GM18511 (cell line): ENCODE data around the gene CTBP2.
"Not testable (repeated sequence)": the region's sequence is repeated elsewhere in the genome, so short reads cannot be mapped to it uniquely, and the experiment has no call there.

Experiments used
- ATAC-seq: cut with Tn5 transposase; IDR thresholded peaks from one replicate; pipeline ENCODE4 v1.9.1; 2021; ENCODE audit warnings: mild to moderate bottlenecking, moderate library complexity; ENCODE audit not compliant: unreplicated experiment

Gene CTBP2

DNA sequence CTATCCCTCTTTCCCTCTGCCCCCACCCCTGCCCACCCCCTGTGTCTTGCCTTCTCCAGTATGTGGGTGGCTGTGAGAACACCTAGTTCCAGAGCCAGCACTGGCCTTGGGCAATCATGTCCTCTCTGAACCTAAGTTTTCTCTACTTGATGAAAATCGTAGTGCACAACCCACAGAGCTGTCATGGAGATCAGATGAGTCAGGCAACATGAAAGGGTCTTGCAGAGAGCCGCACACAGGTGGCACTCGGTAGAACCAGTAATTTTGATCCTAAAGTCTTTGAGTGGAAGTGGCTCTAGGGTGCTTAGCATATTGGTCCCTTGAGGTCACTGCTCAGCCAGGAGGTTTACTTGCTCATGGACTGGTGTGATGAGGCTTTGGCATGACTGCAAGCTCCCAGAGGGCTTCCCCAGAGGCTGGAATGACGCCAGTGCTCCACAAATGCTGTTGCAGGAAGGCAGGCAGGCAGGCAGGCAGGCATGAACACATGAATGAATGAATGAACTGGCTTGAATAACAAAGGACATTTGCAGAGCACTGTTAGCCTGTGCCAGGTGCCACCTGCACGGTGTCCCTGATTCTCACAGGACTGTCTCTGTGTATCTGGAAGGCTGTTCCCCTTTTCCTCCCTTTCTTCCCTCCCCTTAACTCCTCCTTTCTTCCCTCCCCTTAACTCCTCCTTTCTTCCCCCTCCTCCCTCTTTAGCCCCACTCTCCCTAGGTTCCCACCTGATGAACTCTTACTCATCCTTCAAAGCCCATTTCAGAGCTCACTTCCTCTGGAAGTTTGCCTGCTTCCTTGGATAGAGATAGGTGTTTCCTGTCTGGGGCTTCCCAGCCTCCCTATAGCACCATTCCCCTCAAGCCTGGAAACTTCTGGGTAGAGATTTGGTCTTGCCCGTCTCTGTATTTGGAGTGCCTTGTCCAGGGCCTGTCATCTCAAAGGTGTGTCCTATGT, 27.2 kb upstream of the CTBP2 start:
- ATAC-seq = no peak

DNA sequence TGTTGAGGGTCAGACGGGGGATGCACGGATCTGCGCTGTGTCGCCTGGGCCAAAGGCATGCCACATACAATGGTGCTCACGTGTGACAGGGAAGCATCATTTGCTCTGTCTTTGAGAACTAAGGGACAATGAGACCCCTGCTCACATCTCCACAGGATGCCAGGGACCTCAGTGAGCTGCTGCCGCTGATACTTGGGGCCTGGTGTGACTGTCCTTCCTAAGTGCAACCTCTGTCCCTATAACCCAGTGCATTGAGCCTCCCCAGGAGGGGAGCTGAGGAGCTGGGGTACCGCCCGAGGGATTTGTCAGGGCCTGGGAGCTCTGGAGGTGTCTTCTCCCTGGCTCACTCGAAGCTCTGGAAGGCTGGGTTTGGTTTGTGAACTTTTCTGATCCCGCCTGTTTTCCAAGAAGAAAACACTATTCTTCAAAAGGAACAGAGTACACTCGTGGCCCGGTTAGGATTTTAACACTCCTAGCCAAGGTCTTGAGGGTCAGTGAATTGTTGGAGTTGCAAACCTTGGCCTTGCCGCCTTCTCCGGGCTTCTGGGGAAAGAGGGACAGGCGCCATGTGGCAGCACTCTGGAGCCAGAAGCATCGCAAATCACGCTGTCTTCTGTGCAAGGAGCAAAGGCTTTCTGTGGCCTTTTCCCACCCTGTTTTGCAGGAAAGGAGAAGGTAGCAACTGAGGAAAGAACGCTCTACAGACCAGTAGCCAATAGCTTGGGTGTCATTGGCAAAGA, 26.2 kb upstream of the CTBP2 start:
- no peak for ATAC-seq

DNA sequence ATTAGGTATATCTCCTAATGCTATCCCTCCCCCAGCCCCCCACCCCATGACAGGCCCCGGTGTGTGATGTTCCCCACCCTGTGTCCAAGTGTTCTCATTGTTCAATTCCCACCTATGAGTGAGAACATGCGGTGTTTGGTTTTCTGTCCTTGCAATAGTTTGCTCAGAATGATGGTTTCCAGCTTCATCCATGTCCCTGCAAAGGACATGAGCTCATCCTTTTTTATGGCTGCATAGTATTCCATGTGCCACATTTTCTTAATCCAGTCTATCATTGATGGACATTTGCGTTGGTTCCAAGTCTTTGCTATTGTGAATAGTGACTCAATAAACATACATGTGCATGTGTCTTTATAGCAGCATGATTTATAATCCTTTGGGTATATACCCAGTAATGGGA, 18.7 kb upstream of the CTBP2 start:
- not testable (repeated sequence) for ATAC-seq

DNA sequence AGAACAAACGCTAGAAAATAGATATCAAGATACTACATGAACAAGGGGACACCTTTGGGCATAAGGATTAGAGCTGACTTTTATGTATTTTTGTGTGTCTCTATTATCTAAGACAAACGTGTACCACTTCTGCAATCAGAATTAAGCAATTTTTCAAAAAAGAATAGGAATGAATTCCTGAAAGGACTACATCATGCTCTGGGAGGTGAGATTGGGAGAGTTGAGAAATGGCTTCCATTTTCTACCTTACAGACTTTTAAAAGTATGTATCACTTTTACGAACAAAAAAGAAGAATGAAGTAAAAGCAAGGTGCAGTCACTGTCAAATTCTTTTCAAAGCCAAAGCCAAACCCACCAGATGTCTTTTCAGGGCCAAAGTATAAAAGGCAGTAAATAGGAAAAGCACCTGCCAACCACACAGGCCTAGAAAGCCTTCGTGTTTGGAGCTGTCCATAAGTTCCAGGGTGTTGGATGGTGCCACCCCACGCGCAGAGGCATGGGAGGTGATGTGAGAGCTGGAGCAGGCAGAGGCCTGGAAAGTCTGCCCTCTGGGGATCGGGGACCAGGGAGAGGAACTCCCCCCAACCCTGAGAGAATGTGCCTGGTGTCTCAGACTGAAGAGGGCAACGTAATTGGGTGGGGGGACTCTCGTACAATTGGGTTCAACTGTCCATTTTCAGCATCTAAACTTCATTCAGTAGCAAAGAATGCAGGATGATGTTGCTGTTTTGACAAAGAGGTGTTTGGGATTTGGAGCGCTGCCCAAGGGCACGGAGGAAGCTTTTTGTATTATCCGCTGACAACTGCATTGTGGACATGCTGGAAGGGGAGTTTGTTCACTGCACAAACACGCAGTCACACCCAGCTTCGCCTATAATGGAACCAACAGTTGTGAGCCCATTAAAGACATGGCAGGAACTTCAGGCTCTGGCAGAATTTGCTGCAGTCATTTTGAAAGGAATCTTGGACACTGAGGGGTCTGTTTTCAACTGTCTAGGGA, 17.6 kb upstream of the CTBP2 start:
- no peak for ATAC-seq

DNA sequence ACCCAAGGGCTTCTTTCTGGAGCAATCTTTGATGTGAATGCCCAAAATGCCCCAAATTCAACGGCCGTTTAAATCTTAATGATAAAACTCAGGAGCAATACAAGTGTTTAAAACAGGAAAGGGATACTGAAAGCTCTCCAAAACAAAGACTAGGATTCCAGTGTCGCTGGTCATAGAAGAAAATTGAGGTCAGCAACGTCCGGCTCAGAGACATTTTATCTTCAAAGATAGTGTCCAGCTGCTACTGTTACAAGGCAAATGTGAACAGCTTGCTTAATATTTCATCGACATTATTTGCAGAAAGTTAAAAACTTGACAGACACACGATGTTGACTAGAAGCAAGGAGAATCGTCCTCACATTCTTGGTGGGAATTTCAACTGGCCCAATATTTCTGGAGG, 15.4 kb upstream of the CTBP2 start:
- no peak for ATAC-seq

DNA sequence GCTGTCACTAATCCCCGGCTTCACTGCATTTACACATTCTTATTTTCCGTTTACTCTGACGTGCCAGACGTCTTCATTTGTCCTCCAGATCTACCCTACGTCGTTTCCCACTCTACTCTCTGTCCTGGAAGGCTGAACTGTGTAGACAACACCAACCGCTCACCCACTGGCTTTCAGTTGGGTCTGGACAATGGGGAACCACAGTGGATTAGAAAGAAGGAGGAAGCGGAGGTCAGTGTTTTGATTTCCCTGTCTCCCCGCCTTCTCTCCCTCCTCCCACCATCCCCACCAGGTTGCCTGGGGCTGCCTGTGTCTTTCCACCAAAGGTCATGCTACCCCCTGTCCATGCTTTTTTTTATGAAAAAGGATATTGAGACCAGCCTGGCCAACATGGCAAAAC, 14.0 kb upstream of the CTBP2 start:
- no peak for ATAC-seq

DNA sequence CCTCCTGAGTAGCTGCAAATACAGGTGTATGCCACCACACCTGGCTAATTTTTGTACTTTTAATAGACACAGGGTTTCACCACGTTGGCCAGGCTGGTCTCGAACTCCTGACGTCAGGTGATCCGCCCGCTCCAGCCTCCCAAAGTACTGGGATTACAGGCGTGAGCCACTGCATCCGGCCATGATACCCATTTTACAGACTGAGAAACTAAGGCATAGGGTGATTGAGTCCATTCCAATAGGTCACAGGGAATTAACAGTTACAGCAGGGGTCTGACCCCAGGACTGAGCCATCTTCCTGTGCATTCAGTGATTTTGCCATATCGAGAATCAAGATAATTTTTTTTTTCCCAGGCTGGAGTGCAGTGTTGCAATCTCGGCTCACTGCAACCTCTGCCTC, 12.3 kb upstream of the CTBP2 start:
- no peak for ATAC-seq

DNA sequence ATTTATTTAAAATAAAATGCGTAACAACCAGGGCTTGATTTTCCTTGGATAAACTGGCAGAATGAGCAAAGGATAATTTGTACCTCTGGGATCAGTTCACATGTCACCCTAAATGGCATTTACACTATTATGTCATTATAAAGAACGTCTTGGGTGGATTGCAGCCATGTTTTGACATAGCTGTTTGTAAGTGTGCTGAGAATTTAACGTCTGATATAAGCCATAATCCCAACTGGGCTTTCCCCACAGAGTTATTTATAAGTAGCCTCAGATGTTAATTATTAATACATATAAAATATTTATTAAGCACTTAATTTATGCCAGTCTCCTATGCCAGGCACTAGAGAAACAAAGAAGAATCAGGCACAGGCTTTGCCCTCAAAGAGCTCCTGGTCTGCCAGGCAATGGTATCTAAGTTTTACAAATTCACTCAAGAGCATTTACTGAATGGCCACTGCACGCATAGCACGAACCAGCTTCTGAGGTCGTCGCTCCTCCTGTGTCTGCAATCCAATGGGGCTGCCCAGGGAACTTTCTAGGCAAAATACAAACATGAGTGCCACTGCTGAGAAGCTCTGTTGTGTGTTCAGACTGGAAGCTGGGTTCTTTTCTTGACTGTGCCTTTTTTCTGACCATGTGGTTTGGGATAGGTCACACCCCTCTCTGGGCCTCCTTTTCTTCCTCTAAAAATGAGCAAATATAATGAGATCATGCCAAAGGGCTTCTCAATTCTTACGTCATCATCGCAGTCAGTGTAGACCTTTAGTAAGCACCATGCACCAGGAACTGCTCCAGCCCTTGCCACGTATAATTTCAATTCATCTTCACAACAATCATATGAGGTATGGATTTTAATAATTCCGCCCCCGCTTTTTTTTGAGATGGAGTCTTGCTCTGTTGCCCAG, 11.3 kb upstream of the CTBP2 start:
- no peak for ATAC-seq

DNA sequence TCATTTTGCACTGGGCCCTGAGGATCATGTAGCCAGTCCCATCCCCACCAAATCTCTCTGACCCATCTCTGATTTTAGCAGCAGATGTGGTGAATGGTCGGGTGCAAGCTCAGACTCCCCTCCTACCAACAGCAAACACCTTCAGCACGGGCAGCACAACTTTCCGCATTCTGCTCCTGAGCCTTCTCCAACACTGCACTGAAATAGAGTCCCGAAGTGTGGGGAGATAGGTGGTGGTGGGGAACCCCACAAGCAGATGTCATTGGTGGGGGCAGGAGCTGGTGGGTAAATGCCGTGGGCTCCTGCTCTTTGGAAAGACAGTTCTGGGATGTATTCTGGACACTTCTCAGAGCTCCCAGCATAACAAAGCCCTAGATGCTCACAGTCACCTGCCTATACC, 9.6 kb upstream of the CTBP2 start:
- ATAC-seq = no peak

DNA sequence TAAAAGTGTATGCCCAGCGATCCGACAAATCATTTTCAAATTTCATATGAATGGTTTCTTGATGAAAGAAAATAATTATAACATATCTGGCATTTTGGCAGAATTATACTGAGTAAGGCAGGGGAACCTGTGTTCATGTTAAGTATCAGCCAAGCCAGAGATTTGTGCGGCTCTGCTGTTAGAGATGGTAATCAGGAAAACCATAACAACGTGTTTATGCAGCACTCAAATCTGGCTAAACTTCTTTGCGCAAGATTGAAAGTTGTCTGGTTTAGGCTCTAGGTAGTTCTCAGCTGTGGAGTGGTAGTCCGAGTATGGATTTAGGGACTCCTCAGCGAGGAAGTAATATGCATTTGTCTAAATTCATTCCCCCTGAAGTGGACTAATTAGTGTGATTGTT, 8.9 kb upstream of the CTBP2 start:
- ATAC-seq = no peak

DNA sequence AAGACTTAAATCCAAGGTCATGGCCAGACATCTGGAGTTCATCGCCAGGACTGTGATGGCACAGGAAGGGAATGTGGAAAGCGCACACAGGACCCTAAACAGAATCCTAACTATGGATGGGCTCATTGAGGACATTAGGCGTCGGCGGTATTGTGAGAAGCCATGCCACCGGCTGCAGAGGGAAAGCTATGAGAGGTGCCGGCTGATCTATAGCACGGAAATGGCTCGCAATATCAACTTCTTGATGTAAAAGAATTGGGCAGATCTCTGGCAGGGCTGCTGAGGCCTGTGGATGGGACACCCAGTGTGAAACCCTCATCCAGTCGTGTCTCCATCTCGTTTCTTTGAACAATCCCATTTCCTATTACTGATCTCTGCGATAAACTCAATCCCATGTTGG, 6.3 kb upstream of the CTBP2 start:
- ATAC-seq = no peak

DNA sequence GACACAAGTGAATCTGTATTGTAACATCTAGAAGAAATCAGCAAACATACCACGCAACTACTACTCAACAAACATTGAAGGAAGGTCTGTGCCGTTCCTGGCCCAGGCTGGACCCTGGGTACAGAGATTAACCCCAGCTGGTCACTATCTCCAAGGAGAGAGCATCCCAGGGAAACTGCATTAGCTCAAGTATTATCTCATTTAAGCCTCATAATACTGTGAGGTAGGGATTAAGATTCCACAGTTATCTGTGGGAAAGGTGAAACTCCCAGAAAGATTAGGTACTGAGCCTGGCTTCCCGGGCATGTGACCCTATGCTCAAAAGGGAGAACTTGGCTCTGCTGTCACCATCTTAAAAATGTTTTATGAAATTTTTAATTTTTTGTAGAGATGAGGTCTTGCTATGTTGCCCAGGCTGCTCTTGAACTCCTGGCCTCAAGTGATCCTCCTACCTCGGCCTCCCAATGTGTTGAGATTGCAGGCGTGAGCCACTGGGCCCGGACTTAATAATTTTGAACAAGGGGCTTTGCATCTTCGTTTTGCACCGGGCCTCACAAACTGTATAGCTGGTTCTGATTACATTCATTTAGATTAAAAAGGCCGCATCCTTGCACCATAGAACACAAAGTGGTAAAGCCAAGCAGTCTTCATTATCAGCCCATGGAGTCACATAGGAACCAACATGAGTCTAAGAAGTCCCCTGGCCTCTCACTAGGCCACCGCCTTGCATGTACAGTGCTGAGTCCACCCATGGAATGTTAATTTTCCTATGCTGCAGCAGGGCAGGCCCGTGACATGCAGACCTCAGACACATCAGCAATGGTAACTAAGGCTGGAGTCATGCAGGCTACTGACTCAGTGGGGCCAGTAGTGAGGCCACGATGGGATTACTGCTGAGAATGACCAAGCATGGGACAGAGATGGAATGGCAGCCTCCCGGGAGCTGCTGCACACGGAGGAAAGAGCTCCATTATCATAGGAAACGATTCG, 5.5 kb upstream of the CTBP2 start:
- no peak for ATAC-seq

DNA sequence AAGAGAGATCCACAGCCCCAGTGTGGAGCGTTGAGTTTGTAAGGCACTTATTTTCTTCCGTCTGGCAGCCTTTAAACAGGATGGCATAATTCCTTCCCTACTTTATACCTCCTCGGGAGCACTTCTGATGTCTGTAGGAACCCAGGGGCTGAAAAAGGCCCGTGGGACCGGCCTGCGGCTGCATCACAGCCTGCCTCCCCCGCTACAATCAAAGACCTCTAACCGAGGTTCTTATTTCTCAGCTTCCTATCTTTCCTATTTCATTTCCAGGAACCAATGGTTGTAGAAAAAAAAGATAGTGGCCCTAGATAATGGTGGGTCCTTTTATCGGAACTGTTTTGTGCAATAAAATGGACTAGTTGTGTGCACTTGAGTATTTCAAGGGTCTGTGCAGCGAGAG, 4.1 kb upstream of the CTBP2 start:
- no peak for ATAC-seq

DNA sequence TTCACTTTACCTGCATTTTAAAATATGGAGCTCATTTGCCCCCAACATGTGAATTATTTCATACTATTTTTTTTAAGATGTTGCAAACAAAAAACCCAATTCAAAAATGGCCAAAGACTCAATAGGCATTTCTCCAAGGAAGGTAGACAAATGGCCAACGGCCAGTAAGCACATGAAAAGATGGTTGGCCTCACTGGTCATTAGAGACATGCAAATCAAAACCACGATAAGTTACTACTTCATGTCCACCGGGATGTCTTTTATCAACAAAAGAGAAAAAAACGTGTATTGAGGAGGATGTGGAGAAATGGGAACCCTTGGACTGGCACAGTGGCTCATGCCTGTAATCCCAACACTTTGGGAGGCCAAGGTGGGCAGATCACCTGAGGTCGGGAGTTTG, 3.4 kb upstream of the CTBP2 start:
- ATAC-seq = no peak

DNA sequence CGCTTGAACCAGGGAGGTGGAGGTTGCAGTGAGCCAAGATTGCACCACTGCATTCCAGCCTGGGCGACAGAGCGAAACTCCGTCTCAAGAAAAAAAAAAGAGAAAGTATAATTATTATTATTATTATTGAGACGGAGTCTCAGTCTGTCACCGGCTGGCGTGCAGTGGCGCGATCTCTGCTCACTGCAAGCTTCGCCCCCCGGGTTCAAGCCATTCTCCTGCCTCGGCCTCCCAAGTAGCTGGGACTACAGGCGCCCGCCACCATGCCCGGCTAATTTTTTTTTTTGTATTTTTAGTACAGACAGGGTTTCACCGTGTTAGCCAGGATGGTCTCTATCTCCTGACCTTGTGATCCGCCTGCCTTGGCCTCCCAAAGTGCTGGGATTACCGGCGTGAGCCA, 2.9 kb upstream of the CTBP2 start:
- not testable (repeated sequence) for ATAC-seq

DNA sequence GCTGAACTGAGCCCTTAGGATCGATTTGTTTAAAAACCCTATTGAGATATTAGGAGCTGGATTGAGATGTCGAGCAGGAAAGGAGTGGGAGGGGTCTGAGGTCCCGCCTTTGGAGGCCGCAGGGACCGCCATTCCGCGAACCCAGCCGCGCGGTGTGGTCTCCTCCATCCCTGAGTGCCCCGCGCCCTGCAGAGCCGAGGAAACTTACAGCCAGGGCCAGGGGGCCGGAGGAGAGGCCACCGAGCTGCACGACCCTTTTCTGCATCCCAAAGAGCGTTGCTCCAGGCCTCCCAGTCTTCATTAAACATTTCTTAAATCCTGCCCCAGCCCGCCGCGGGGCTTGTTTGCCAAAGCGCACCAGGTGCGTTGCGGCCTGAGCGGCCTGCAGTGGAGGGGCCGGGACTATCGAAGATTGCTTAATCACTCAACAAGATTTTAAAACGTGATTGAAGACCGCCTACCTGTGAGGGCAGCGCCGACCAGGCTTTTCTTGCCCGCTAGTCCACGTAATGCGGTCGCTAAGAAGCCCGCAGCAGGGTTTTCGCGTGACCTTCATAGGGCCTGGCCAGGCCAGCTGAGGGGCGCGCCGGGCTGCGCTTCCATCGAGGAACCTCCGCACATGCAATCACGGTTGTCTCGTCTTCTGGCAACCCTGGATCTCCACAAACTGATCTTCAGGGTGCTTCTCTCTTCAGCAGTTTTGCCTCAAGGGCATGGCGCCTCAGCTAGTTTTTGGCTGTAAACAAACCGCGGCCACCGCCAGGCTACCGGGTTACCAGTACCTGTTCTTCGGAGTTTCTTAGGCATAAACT, 2.0 kb upstream of the CTBP2 start:
- ATAC-seq = no peak

DNA sequence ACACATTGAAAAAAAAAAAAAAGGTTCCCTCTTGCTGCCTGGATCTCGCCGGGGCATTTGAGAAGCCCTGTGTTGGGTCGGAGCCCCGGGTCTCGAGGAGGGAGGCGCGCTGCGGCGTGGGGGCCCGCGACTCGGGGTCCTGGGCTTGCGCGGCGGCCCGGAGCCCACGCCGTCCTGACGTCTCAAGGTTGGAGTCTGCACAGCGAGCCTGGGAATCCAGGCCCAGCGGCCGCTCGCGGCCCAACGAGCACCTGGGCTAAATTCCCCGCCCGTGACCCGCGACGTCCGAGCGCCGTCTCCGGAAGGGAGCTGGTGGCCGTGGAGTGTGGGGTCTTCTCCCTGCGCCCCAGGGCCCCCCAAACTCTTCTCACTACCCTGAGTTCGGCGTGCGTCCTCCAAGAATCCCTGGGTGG, 1.4 kb upstream of the CTBP2 start:
- ATAC-seq = no peak
